Loucy (cell line): Measurements from ENCODE around the gene PITX1.

Source experiments
- CTCF ChIP-seq: fragments of 200-600 bp; sonication (generic); conservative IDR thresholded peaks from 2 replicates; pipeline ENCODE4 v1.5.1; 2014; ENCODE audit warnings: mild to moderate bottlenecking, antibody characterized with exemption, low read length
- EZH2phosphoT487 ChIP-seq: fragments of 200-600 bp; IDR thresholded peaks from 2 replicates; pipeline ENCODE4 v1.6.1; 2018; ENCODE audit warnings: antibody characterized with exemption, mild to moderate bottlenecking, moderate library complexity, borderline replicate concordance

- TF ChIP-seq CTCF: no peak
- TF ChIP-seq EZH2phosphoT487: no peak
These were observed 24.3 kb upstream of the PITX1 start for GRCh38 chr5:135058331-135058732.
